SKM-1 treated with dmso at 0.1 percent for 144 hours (cell line): ENCODE measurements around the gene PRKCA.
"Not testable (repeated sequence)": the region's sequence is repeated elsewhere in the genome, so short reads cannot be mapped to it uniquely, and the experiment has no call there.

Experiments
- DNase-seq: peaks from one replicate; lab custom pipeline; 2025; ENCODE audit not compliant: unreplicated experiment; lab: John Stamatoyannopoulos, UW

Gene PRKCA

GRCh38 chr17:66322764-66323163, 20.4 kb downstream of the PRKCA start:
- no peak for DNase-seq

DNA sequence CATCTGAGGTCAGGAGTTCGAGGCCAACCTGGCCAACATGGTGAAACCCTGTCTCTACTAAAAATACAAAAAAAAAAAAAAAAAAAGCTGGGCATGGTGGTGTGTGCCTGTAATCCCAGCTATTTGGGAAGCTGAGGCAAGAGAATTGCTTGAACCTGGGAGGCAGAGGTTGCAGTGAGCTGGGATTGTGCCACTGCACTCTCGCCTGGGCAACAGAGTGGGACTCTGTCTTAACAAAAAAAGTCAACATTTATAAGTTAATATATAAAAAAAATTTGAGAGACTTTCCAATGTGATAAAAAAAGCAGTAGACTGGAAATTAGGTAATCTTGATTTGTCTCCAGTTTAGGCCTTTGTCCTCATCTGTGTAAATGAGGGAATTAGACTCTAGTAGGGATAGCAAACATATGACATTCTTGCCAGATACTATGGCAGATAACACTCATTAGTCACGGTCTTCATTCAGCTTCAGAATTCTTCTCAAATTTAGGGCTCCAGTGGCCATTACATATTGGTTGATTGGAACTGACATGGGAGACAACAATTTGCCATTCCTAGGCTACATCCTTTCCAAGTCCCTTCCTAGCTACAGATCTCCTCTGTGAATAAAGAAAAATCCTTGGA, 22.1 kb downstream of the PRKCA start:
- DNase-seq: not testable (repeated sequence)

- no peak for DNase-seq
These were observed 24.1 kb downstream of the PRKCA start for GRCh38 chr17:66326476-66327047.

GRCh38 chr17:66330646-66331037, 28.2 kb downstream of the PRKCA start:
- no peak for DNase-seq

- no peak for DNase-seq
These were observed 28.8 kb downstream of the PRKCA start for GRCh38 chr17:66331038-66331816.

DNA sequence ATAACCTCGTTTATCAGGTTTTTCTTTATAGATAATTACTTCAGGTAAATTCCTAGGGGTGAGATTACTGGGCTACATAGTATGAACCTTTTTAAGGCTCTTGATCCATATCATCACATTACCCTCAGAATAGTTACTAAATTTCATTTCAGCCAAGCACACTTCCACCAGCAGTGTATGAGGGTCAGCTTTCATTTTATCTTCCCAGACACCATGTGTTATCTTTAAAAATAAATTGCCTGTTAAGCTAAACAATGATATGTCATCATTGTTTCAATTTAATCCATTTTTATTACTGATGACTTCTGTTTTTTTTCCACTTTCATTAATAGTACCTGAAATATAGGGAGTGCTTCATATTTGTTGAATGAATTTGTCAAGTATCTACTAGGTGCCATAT, 33.4 kb downstream of the PRKCA start:
- no peak for DNase-seq

- DNase-seq: no peak
These were observed 34.9 kb downstream of the PRKCA start for GRCh38 chr17:66337268-66337667.

DNA sequence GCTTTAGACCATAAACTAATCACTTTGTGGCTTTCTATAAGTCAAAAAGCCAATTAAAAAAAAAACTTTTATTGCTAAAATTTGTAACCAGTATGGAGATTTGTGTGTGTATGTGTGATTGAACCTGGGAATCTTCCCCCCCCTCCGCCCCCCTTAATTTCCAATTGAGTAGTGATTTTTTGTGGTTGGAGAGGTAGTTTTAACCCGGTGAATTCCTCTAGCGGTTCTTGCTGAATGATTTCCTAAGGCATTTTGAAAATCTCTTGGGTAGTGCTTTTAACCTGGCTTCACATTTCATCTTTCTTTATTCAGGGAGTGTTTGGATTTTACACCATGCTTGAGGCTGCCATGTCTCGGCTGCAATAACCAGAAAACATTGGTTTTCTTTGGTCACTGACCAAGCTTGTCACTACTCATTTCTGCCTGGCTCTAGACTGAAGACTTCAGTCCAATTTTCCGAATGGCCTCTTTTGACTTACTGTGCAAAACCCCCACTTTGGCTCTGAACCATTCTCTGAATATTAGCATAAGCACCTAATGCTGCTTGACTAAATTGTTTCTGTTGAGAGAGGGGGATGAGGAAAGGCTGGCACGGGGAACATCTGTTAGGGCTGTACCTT, 35.6 kb downstream of the PRKCA start:
- DNase-seq: no peak

GRCh38 chr17:66338937-66339336, 36.5 kb downstream of the PRKCA start:
- DNase-seq: no peak

DNA sequence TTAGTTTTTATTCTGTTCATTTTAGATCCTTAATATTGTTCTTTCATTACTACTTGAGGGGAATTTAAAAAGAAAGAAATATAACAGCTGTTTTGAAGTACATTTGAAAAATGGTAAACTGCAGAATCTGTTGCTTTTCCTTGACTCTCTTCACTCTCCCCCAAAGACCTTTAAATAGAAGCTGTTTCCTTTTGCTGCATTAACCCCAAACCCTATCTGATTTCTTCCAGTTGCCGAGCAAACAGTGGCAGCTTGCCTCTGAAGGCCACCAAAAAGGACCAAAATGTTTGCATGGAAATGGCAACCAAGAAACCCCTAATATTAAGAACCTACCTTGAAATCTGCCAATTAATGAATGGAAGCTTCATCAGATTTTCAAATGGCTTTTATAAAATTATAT, 37.1 kb downstream of the PRKCA start:
- DNase-seq: no peak

DNA sequence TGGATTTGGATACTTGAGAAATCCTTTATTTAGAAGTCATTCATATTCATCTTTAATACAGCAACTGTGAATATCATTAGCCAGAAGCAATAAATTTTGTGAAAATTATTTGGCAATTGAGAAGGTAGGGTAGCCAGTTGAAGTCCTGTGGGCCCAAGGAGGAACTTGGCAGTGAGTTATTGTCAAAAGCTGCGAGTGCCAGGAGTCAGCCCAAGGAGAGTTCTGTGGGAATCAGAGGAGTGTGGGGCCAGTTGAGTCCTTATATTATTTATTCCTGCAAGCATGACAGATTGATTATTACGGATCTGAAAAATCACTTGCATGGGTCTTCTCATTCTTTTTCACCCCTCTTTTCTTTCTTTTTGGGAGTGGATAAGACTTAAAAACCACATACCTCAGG, 38.3 kb downstream of the PRKCA start:
- no peak for DNase-seq

DNA sequence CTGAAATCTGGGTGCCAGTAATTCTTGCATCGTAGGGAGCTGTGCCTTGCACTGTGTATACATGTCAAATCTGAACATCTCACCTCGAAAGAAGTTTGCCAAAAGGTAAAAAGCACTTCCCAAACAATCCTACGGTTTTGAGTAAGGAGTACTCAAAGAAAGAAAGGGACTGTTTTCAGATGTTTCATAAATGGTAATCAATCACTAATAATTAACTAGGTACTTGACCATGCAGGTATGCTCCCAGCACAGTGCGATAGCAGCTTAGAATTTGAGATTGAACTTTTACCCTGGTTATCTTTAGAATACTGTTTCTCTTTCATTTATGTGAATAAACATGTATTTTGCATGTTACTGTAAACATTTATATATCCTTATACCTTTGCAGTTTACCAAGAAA, 39.0 kb downstream of the PRKCA start:
- no peak for DNase-seq

GRCh38 chr17:66342263-66342662, 39.9 kb downstream of the PRKCA start:
- not testable (repeated sequence) for DNase-seq

- peak; percentile 23 for DNase-seq
These were observed 41.2 kb downstream of the PRKCA start for GRCh38 chr17:66343531-66344078.

DNA sequence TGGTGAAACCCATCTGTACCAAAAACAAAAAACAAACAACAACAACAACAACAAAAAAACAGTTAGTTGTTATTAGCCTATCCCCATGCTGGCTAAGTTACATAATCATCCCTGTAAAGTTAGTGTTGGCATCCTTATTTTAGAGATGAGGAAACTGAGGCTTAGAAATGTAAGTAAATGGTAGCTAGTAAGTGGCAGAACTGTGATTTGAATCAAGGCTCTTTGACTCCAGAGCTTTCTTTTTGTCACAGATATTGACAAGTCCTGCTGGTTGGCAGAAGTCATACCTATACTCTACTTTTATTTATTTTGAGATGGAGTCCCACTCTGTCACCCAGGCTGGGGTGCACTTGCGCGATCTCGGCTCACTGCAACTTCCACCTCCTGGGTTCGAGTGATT, 42.1 kb downstream of the PRKCA start:
- no peak for DNase-seq

DNA sequence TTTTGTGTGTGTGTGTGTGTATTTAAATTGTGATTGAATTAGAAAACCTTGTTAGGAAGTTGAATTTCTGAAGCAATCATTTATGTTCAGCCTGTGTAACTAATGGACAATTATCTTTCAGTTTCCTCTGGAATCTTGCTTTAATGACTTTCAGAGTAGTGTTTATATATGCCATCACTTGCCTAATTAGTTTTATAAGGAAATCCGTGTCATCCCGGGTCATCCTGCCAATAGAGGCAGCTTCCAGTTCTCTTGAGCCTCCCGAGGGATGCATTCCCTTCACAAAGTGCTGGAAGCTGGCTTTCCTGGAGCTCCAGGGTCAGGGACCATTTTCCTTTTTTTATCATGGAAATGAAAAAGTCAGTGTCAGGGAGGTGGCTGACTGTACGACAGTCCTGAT, 42.9 kb downstream of the PRKCA start:
- no peak for DNase-seq

- DNase-seq: not testable (repeated sequence)
These were observed 43.7 kb downstream of the PRKCA start for GRCh38 chr17:66345949-66346638.

DNA sequence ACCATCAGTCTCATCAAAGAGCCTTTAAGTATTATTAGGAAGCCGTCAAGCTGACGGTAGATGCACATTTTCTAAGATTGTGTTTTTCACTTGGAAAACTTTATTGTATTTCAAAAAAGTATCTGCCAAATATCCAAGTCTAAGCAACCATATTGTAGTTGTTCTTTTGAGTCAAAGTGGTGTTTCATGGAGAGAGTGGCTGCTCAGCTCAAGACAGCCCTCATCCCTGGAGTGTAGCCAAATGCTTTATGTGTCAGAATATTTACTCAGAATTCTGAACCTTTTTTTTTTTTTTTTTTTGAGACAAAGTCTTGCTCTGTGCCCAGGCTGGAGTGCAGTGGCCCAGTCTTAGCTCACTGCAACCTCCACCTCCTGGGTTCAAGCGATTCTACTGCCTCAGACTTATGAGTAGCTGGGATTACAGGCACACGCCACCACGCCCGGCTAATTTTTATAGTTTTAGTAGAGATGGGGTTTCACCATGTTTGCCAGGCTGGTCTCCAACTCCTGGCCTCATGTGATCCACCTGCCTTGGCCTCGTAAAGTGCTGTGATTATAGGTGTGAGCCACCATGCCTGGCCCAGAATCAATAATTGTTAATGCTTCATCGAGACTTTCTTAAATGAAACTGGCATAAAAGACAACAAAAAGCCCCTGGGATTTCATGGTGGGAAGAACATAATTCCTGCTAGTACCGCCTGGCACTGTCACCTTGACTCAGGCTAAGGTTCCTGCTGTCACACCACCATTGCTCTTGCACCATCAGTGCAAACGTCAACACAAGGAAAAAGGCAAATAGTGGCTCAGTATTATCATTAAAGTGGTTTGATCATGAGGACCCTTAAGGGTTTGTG, 45.5 kb downstream of the PRKCA start:
- no peak for DNase-seq

DNA sequence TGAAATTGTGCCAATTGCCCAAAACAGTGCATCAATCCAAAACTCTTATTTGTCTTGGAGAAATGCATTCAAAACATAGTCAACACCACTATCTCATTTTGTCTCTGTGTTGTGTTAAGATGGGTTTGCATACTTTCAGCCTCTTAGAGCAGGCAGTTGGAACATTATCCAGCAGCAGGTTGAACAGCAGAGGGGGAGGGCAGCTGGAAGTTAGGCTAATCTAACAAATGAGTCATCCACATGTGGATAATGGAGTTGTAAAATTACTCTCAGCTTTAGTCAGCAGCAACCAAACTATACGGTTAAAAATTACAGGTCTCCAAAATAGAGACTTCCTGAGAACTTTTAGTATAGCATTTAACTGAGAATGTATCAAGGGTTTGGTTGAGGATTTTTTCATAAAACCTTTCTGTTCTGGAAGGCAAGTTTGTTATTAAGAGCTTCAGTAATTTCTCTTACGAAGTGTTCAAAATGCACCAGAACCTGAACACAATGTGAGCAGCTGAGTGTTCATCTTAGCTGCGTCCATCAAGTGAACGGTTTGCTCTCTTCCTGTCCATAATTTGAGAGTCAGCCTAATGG, 46.3 kb downstream of the PRKCA start:
- no peak for DNase-seq
